Non-pigmented ciliary epithelial cell (primary cell): ENCODE results near the gene TNFRSF12A.
A peak's percentile ranks its signal among the peaks of the same experiment; 100 is the strongest.

ENCODE experiments used
- DNase-seq: peaks from one replicate; pipeline ENCODE4 v3.0.0-alpha.2; 2010; ENCODE audit warnings: low read depth

Gene TNFRSF12A

GRCh38 chr16:2986623-2987188 lies 33.5 kb upstream of the TNFRSF12A start:
- no peak for DNase-seq

GRCh38 chr16:2987286-2987685 lies 32.9 kb upstream of the TNFRSF12A start:
- no peak for DNase-seq

GRCh38 chr16:2987833-2988232 lies 32.3 kb upstream of the TNFRSF12A start:
- DNase-seq: no peak

GRCh38 chr16:2988590-2989099 lies 31.5 kb upstream of the TNFRSF12A start:
- no peak for DNase-seq

GRCh38 chr16:2990891-2991290 lies 29.3 kb upstream of the TNFRSF12A start:
- no peak for DNase-seq

GRCh38 chr16:2991566-2992261 lies 28.5 kb upstream of the TNFRSF12A start:
- no peak for DNase-seq

- no peak for DNase-seq
Observed at GRCh38 chr16:2992383-2993081, 27.6 kb upstream of the TNFRSF12A start.

GRCh38 chr16:2996298-2996697 lies 23.9 kb upstream of the TNFRSF12A start:
- DNase-seq: no peak

GRCh38 chr16:2999929-3000328 lies 20.2 kb upstream of the TNFRSF12A start:
- no peak for DNase-seq

GRCh38 chr16:3000540-3000939 lies 19.6 kb upstream of the TNFRSF12A start:
- DNase-seq: no peak

GRCh38 chr16:3001316-3001715 lies 18.9 kb upstream of the TNFRSF12A start:
- DNase-seq: no peak

GRCh38 chr16:3003582-3004270 lies 16.4 kb upstream of the TNFRSF12A start:
- peak; percentile 87 for DNase-seq

- DNase-seq: no peak
Observed at GRCh38 chr16:3004319-3004718, 15.8 kb upstream of the TNFRSF12A start.

GRCh38 chr16:3004781-3005284 lies 15.3 kb upstream of the TNFRSF12A start:
- DNase-seq: no peak

- DNase-seq: no peak
Observed at GRCh38 chr16:3007059-3007956, 12.9 kb upstream of the TNFRSF12A start.

- DNase-seq: no peak
Observed at GRCh38 chr16:3007957-3008689, 12.0 kb upstream of the TNFRSF12A start.

GRCh38 chr16:3008690-3009037 lies 11.5 kb upstream of the TNFRSF12A start:
- no peak for DNase-seq

GRCh38 chr16:3009568-3010390 lies 10.4 kb upstream of the TNFRSF12A start:
- DNase-seq: no peak

GRCh38 chr16:3010510-3010909 lies 9.7 kb upstream of the TNFRSF12A start:
- DNase-seq: no peak

GRCh38 chr16:3012246-3012645 lies 7.9 kb upstream of the TNFRSF12A start:
- DNase-seq: no peak
